ENCODE results near the gene ACAD8. TPM values are rescaled to one million over a fixed set of nuclear protein-coding genes. Genes with fewer than 3 reads are reported as not detected.

ACAD8 gene
- total RNA-seq, 1 donor: 15.2 TPM

GRCh38 chr11:134266440-134266839 lies 13.1 kb downstream of the ACAD8 start:
- DNase-seq (ENCODE audit: low read depth): no peak
- TF ChIP-seq CTCF (IDR thresholded peaks at IDR 0.05; ENCODE audit: insufficient read depth, low read length): no peak
- H3K4me3 ChIP-seq (ENCODE audit: low read depth, low read length): no peak overlapping the region

- no peak for TF ChIP-seq CTCF (IDR thresholded peaks at IDR 0.05; ENCODE audit: insufficient read depth, low read length)
- H3K4me3 ChIP-seq (ENCODE audit: low read depth, low read length): no peak overlapping the region
- peak; percentile 75 for DNase-seq (ENCODE audit: low read depth)
Measured at GRCh38 chr11:134266841-134267251, 13.5 kb downstream of the ACAD8 start.

GRCh38 chr11:134267461-134267860 lies 14.1 kb downstream of the ACAD8 start:
- no peak overlapping the region for H3K4me3 ChIP-seq (ENCODE audit: low read depth, low read length)
- no peak for TF ChIP-seq CTCF (IDR thresholded peaks at IDR 0.05; ENCODE audit: insufficient read depth, low read length)
- DNase-seq (ENCODE audit: low read depth): no peak

GRCh38 chr11:134267966-134268365 lies 14.6 kb downstream of the ACAD8 start:
- TF ChIP-seq CTCF (IDR thresholded peaks at IDR 0.05; ENCODE audit: insufficient read depth, low read length): no peak
- DNase-seq (ENCODE audit: low read depth): no peak
- H3K4me3 ChIP-seq (ENCODE audit: low read depth, low read length): no peak overlapping the region

GRCh38 chr11:134270250-134270714 lies 16.9 kb downstream of the ACAD8 start:
- no peak for DNase-seq (ENCODE audit: low read depth)
- no peak overlapping the region for H3K4me3 ChIP-seq (ENCODE audit: low read depth, low read length)
- no peak for TF ChIP-seq CTCF (IDR thresholded peaks at IDR 0.05; ENCODE audit: insufficient read depth, low read length)

- no peak overlapping the region for H3K4me3 ChIP-seq (ENCODE audit: low read depth, low read length)
- DNase-seq (ENCODE audit: low read depth): no peak
- TF ChIP-seq CTCF (IDR thresholded peaks at IDR 0.05; ENCODE audit: insufficient read depth, low read length): no peak
Measured at GRCh38 chr11:134271978-134272377, 18.6 kb downstream of the ACAD8 start.
